ENCODE results near the gene NOTCH4.
A peak's percentile ranks its signal among the peaks of the same experiment; 100 is the strongest.

NOTCH4 gene

DNA sequence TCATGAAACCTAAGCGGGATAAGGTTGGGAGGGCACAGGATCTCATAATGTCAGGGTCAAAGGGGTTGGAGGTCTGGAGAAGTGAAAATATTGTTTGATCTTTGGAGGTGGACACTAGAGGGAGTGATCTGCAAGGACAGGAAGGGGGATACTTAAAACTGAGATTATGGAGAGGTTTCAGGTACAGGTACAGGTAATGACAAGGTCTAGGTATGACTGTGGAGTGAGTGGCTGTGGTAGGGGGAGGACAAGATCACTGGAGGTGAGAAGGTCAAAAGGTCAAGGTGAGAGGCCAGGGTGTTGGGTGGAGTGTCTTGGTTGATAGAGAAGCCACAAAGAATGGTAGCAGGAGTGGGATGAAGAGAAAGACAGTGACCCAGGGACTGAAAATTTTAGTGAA, 16.8 kb upstream of the NOTCH4 start:
- no peak overlapping the region for H3K4me2 ChIP-seq (ENCODE audit: low read depth, low read length, poor library complexity, severe bottlenecking)
- no peaks in the 10 kb centered on the region for H3K27me3 ChIP-seq (ENCODE audit: insufficient read depth, low read length, poor library complexity, severe bottlenecking)

GRCh38 chr6:32239462-32239861, 15.6 kb upstream of the NOTCH4 start:
- no peaks in the 10 kb centered on the region for H3K4me1 ChIP-seq (ENCODE audit: insufficient read depth, low read length, poor library complexity, severe bottlenecking)
- TF ChIP-seq EZH2phosphoT487 (IDR thresholded peaks at IDR 0.05; ENCODE audit: borderline replicate concordance) = no peak
- H3K27me3 ChIP-seq (ENCODE audit: insufficient read depth, low read length, poor library complexity, severe bottlenecking) = no peaks in the 10 kb centered on the region
- H3K9me3 ChIP-seq (ENCODE audit: insufficient read depth, low read depth, low read length) = no peaks in the 10 kb centered on the region
- no peaks in the 10 kb centered on the region for H3F3A ChIP-seq (ENCODE audit: low read depth)
- H3K9me2 ChIP-seq (replicated peaks; ENCODE audit: low read depth, low read length) = no peaks in the 10 kb centered on the region
- no peaks in the 10 kb centered on the region for H4K20me1 ChIP-seq (ENCODE audit: insufficient read depth, low read length, poor library complexity, severe bottlenecking)
- H3K4me3 ChIP-seq (ENCODE audit: low read length, poor library complexity, severe bottlenecking) = no peak overlapping the region
- H3K4me2 ChIP-seq (ENCODE audit: low read depth, low read length, poor library complexity, severe bottlenecking) = no peak overlapping the region
- H2AFZ ChIP-seq (ENCODE audit: low read length) = no peak overlapping the region
- no peak overlapping the region for H3K9ac ChIP-seq (ENCODE audit: low read depth, low read length, poor library complexity, severe bottlenecking)
- H3K36me3 ChIP-seq (ENCODE audit: insufficient read depth, low read length) = no peaks in the 10 kb centered on the region
- H3K79me2 ChIP-seq (ENCODE audit: insufficient read depth, low read length) = no peaks in the 10 kb centered on the region

More for the DNA sequence above, 16.8 kb upstream of the NOTCH4 start:
- Histone ChIP-seq H3K9ac (ENCODE audit: low read depth, low read length, poor library complexity, severe bottlenecking) (no peak overlapping the region), H3K9me3 (ENCODE audit: insufficient read depth, low read depth, low read length) (no peaks in the 10 kb centered on the region), H3K9me2 (replicated peaks; ENCODE audit: low read depth, low read length) (no peaks in the 10 kb centered on the region), H3K4me3 (ENCODE audit: low read length, poor library complexity, severe bottlenecking) (no peak overlapping the region), H3K79me2 (ENCODE audit: insufficient read depth, low read length) (no peaks in the 10 kb centered on the region), H2AFZ (ENCODE audit: low read length) (no peak overlapping the region), H4K20me1 (ENCODE audit: insufficient read depth, low read length, poor library complexity, severe bottlenecking) (no peaks in the 10 kb centered on the region), H3K4me1 (ENCODE audit: insufficient read depth, low read length, poor library complexity, severe bottlenecking) (peaks cover 3% of the 10 kb centered on the region), H3K36me3 (ENCODE audit: insufficient read depth, low read length) (no peaks in the 10 kb centered on the region), H3F3A (ENCODE audit: low read depth) (no peaks in the 10 kb centered on the region)
- no peak for TF ChIP-seq EZH2phosphoT487 (IDR thresholded peaks at IDR 0.05; ENCODE audit: borderline replicate concordance)
- TF ChIP-seq, protein P1, sequence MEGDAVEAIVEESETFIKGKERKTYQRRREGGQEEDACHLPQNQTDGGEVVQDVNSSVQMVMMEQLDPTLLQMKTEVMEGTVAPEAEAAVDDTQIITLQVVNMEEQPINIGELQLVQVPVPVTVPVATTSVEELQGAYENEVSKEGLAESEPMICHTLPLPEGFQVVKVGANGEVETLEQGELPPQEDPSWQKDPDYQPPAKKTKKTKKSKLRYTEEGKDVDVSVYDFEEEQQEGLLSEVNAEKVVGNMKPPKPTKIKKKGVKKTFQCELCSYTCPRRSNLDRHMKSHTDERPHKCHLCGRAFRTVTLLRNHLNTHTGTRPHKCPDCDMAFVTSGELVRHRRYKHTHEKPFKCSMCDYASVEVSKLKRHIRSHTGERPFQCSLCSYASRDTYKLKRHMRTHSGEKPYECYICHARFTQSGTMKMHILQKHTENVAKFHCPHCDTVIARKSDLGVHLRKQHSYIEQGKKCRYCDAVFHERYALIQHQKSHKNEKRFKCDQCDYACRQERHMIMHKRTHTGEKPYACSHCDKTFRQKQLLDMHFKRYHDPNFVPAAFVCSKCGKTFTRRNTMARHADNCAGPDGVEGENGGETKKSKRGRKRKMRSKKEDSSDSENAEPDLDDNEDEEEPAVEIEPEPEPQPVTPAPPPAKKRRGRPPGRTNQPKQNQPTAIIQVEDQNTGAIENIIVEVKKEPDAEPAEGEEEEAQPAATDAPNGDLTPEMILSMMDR (conservative IDR thresholded peaks at IDR 0.05; ENCODE audit: low read length) = peak; percentile 34; the same call in 1 of the 2 replicates

DNA sequence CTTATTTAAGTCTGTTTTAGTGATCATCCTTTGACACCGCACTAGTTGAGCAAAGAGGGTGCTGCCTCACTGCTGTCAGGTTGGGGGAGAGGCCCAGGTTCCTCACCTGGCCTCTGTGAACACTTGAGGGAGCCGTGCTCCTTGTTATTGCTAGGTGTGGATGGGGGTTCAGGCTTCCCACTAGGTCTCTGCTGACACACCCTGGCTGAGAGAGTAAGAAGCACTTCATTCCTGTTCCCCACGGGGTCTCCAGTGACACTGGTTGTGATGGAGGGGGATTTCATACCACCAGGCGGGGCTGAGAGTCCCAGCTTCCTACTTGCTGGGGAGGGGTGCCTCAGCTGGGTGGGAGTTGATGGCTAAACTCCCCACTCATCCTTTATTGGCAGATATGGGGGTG, 11.1 kb upstream of the NOTCH4 start:
- H3K4me3 ChIP-seq (ENCODE audit: low read length, poor library complexity, severe bottlenecking) = no peak overlapping the region
- H3F3A ChIP-seq (ENCODE audit: low read depth) = no peaks in the 10 kb centered on the region
- no peaks in the 10 kb centered on the region for H3K9me2 ChIP-seq (replicated peaks; ENCODE audit: low read depth, low read length)
- no peak overlapping the region for H2AFZ ChIP-seq (ENCODE audit: low read length)
- H3K4me2 ChIP-seq (ENCODE audit: low read depth, low read length, poor library complexity, severe bottlenecking) = no peak overlapping the region
- TF ChIP-seq, protein P1 (conservative IDR thresholded peaks at IDR 0.05; ENCODE audit: low read length) = peak; percentile 57
- no peak for TF ChIP-seq EZH2phosphoT487 (IDR thresholded peaks at IDR 0.05; ENCODE audit: borderline replicate concordance)
- H3K4me1 ChIP-seq (ENCODE audit: insufficient read depth, low read length, poor library complexity, severe bottlenecking) = no peaks in the 10 kb centered on the region
- no peaks in the 10 kb centered on the region for H4K20me1 ChIP-seq (ENCODE audit: insufficient read depth, low read length, poor library complexity, severe bottlenecking)
- no peaks in the 10 kb centered on the region for H3K9me3 ChIP-seq (ENCODE audit: insufficient read depth, low read depth, low read length)
- no peak overlapping the region for H3K9ac ChIP-seq (ENCODE audit: low read depth, low read length, poor library complexity, severe bottlenecking)
- H3K36me3 ChIP-seq (ENCODE audit: insufficient read depth, low read length) = no peaks in the 10 kb centered on the region
- no peaks in the 10 kb centered on the region for H3K27me3 ChIP-seq (ENCODE audit: insufficient read depth, low read length, poor library complexity, severe bottlenecking)
- no peaks in the 10 kb centered on the region for H3K79me2 ChIP-seq (ENCODE audit: insufficient read depth, low read length)

- Histone ChIP-seq H3K4me1 (ENCODE audit: insufficient read depth, low read length, poor library complexity, severe bottlenecking) (peaks cover 5% of the 10 kb centered on the region), H3K4me3 (ENCODE audit: low read length, poor library complexity, severe bottlenecking) (no peak overlapping the region), H3K4me2 (ENCODE audit: low read depth, low read length, poor library complexity, severe bottlenecking) (no peak overlapping the region), H3K27me3 (ENCODE audit: insufficient read depth, low read length, poor library complexity, severe bottlenecking) (no peaks in the 10 kb centered on the region), H3F3A (ENCODE audit: low read depth) (no peaks in the 10 kb centered on the region), H3K9me3 (ENCODE audit: insufficient read depth, low read depth, low read length) (no peaks in the 10 kb centered on the region), H3K36me3 (ENCODE audit: insufficient read depth, low read length) (no peaks in the 10 kb centered on the region), H4K20me1 (ENCODE audit: insufficient read depth, low read length, poor library complexity, severe bottlenecking) (no peaks in the 10 kb centered on the region), H3K79me2 (ENCODE audit: insufficient read depth, low read length) (no peaks in the 10 kb centered on the region), H2AFZ (ENCODE audit: low read length) (no peak overlapping the region), H3K9me2 (replicated peaks; ENCODE audit: low read depth, low read length) (no peaks in the 10 kb centered on the region), H3K9ac (ENCODE audit: low read depth, low read length, poor library complexity, severe bottlenecking) (no peak overlapping the region)
- TF ChIP-seq, protein P1 (conservative IDR thresholded peaks at IDR 0.05; ENCODE audit: low read length) = no peak
- no peak for TF ChIP-seq EZH2phosphoT487 (IDR thresholded peaks at IDR 0.05; ENCODE audit: borderline replicate concordance)
Measured at GRCh38 chr6:32226434-32226833, 2.6 kb upstream of the NOTCH4 start.
